Mesodermal cell (in vitro differentiated cells): ENCODE results near the gene HOMER1.

Source experiments
- H3K27ac ChIP-seq: 2 replicates; pipeline ENCODE4 v1.7.0; 2013; ENCODE audit warnings: mild to moderate bottlenecking, low read depth, low read length, moderate library complexity; ENCODE audit not compliant: severe bottlenecking
- H3K36me3 ChIP-seq: 2 replicates; pipeline ENCODE4 v1.7.1; 2013; ENCODE audit warnings: mild to moderate bottlenecking, low read length, moderate library complexity; ENCODE audit not compliant: control insufficient read depth, insufficient read depth
- H3K4me1 ChIP-seq: one replicate; pipeline ENCODE4 v1.7.1; 2013; ENCODE audit warnings: mild to moderate bottlenecking, low read length; ENCODE audit not compliant: insufficient read depth, control insufficient read depth, poor library complexity, severe bottlenecking
- H3K4me3 ChIP-seq: 2 replicates; pipeline ENCODE4 v1.7.0; 2013; ENCODE audit warnings: low read length, control low read depth, mild to moderate bottlenecking; ENCODE audit not compliant: insufficient read depth, poor library complexity, severe bottlenecking; ENCODE audit errors: extremely low read depth
- H3K9me3 ChIP-seq: 2 replicates; pipeline ENCODE4 v1.7.1; 2013; ENCODE audit warnings: mild to moderate bottlenecking, low read length, moderate library complexity; ENCODE audit not compliant: control insufficient read depth
- WGBS, 2 experiments: methylation state at CpG; one replicate each; pipeline ENCODE4 v1.1.5; 2013; ENCODE audit warnings: missing lambda C conversion rate in 2 of 2; ENCODE audit not compliant: insufficient coverage in 2 of 2; 5-methylcytosine and 5-hydroxymethylcytosine counted together

HOMER1 gene

GRCh38 chr5:79488775-79489174 is 25.2 kb downstream of the HOMER1 start:
- H3K9me3 ChIP-seq, result no peaks in the 10 kb centered on the region
- H3K36me3 ChIP-seq, result no peaks in the 10 kb centered on the region
- H3K4me1 ChIP-seq, result peaks cover 3% of the 10 kb centered on the region
- no peak overlapping the region for H3K27ac ChIP-seq
- no peak overlapping the region for H3K4me3 ChIP-seq

- Histone ChIP-seq H3K36me3 (no peaks in the 10 kb centered on the region), H3K4me3 (no peak overlapping the region), H3K9me3 (no peaks in the 10 kb centered on the region), H3K4me1 (no peaks in the 10 kb centered on the region), H3K27ac (no peak overlapping the region)
- 100% methylated on average over 1 of the region's 3 CpGs; no CpG with 5 or more reads in 1 of the 2 experiments for WGBS, 2 experiments
Measured at GRCh38 chr5:79488058-79488457, 25.9 kb downstream of the HOMER1 start.

GRCh38 chr5:79487251-79487650 is 26.7 kb downstream of the HOMER1 start:
- Histone ChIP-seq H3K27ac (no peak overlapping the region), H3K36me3 (no peaks in the 10 kb centered on the region)

GRCh38 chr5:79486116-79486515 is 27.8 kb downstream of the HOMER1 start:
- H3K9me3 ChIP-seq, result no peaks in the 10 kb centered on the region
- no peaks in the 10 kb centered on the region for H3K36me3 ChIP-seq
- no peaks in the 10 kb centered on the region for H3K4me1 ChIP-seq
- no peak overlapping the region for H3K27ac ChIP-seq
- WGBS, 2 experiments, result 80 to 100% methylated on average over 1 of the region's 2 CpGs
- no peak overlapping the region for H3K4me3 ChIP-seq

More at GRCh38 chr5:79487251-79487650, 26.7 kb downstream of the HOMER1 start:
- no peaks in the 10 kb centered on the region for H3K9me3 ChIP-seq
- no CpG with 5 or more reads among the region's 3 CpGs for WGBS, 2 experiments
- H3K4me3 ChIP-seq, result no peak overlapping the region
- no peaks in the 10 kb centered on the region for H3K4me1 ChIP-seq

- H3K36me3 ChIP-seq, result no peaks in the 10 kb centered on the region
- no peaks in the 10 kb centered on the region for H3K9me3 ChIP-seq
- H3K27ac ChIP-seq, result no peak overlapping the region
- WGBS, 2 experiments, result no CpG with 5 or more reads among the region's 1 CpG
- no peaks in the 10 kb centered on the region for H3K4me1 ChIP-seq
- H3K4me3 ChIP-seq, result no peak overlapping the region
Measured at GRCh38 chr5:79484731-79485130, 29.2 kb downstream of the HOMER1 start.

- Histone ChIP-seq H3K27ac (no peak overlapping the region), H3K36me3 (no peaks in the 10 kb centered on the region), H3K4me1 (no peaks in the 10 kb centered on the region), H3K4me3 (no peak overlapping the region), H3K9me3 (no peaks in the 10 kb centered on the region)
- WGBS, 2 experiments, result 80 to 88% methylated on average over 1 of the region's 1 CpG
Measured at GRCh38 chr5:79481574-79481973, 32.4 kb downstream of the HOMER1 start.

DNA sequence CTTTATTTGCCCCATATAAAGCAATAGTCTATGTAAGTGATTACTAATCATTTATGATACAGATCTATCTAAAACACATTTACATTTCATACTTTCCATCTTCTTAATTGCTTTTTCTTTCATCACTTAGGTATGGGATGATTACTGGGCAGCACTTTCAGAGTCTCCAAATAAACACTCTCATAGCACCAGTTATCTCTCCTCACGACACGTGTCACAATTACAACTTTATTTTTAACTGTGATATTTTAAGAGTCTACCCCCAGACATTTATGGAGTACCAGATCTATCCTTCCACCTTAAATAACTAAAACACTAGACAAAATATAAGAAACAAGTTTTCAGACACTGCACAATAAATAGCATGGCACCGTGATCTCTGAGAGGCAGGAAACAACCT is 32.9 kb downstream of the HOMER1 start:
- H3K4me3 ChIP-seq, result no peak overlapping the region
- no peaks in the 10 kb centered on the region for H3K9me3 ChIP-seq
- H3K36me3 ChIP-seq, result no peaks in the 10 kb centered on the region
- no peak overlapping the region for H3K27ac ChIP-seq
- 100% methylated on average over 2 of the region's 3 CpGs; no CpG with 5 or more reads in 1 of the 2 experiments for WGBS, 2 experiments
- no peaks in the 10 kb centered on the region for H3K4me1 ChIP-seq

DNA sequence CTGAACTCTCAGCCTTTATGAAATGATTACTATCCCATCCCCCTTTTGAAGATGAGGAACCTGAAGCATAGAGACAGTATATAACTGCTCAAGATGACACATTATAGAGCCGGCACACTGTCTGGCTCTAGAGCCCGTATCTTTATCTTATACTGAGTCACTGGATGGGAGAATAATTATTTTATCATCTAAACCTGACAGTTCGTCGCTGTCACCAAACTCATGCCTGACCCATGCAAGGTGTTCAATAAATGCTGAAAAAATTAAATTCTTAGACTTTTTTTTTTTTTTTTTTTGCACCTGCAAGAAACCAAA is 38.8 kb downstream of the HOMER1 start:
- Histone ChIP-seq H3K4me1 (no peaks in the 10 kb centered on the region), H3K36me3 (no peaks in the 10 kb centered on the region), H3K4me3 (no peak overlapping the region), H3K9me3 (no peaks in the 10 kb centered on the region), H3K27ac (no peak overlapping the region)
- 84% methylated on average over 2 of the region's 4 CpGs; no CpG with 5 or more reads in 1 of the 2 experiments for WGBS, 2 experiments

DNA sequence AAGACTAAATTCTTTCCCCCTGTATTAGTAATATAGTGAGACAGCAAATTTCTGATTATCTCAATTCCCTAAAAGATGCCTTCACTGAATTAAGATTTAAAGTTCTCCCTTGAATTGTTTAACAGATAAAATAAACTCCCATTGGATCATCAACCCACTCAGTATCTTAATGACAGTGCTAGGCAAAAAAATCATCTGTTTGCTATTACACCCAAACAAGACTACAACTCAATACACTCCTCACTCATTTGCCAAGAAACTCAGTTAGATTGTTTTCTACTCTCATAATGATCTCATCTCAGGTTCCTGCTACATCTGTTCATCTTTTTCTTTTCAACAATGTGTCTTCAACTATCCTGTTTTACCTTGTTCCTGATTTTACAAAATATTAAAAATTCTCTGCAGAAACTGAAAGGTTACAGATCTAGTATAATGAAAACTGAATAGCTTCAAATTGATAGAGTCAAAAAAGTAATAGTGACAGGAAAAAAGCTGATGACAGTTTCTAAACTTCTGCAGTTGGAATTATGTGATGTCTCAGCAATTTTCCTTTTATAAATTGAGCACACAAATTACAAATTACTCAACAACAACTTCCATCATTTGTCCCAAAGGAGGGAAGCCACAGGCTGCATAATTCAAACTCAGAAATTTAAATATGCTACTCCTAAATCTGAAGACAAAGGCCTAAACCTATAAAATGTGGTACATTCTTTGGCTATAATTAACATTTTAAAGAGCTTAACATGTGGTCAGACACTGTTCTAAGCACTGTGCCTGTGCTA is 39.4 kb downstream of the HOMER1 start:
- Histone ChIP-seq H3K9me3 (no peaks in the 10 kb centered on the region), H3K27ac (no peak overlapping the region), H3K36me3 (no peaks in the 10 kb centered on the region), H3K4me3 (no peak overlapping the region), H3K4me1 (no peaks in the 10 kb centered on the region)

DNA sequence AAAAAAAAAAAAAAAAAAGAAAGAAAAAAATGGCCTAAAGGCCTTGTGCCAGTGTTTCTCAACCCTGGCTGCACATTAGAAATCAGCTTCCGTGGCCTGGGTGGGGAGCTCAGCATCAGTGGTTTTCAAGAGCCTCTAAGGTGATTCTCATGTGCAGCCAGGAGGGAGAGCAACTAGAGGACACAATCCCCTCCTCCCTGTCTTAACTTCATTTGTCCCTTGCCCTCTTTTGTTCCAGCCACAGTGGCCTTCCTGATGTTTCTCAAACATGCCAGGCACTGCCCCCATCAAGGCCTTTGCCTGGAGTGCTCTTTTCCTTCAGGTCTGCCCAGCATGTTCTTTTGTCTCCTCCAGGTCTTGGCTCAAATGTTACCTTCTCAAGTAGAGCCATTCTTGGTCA is 42.4 kb downstream of the HOMER1 start:
- 100% methylated on average over 1 of the region's 1 CpG; no CpG with 5 or more reads in 1 of the 2 experiments for WGBS, 2 experiments
- no peak overlapping the region for H3K27ac ChIP-seq
- H3K36me3 ChIP-seq, result no peaks in the 10 kb centered on the region
- H3K4me3 ChIP-seq, result no peak overlapping the region
- H3K9me3 ChIP-seq, result no peaks in the 10 kb centered on the region
- no peaks in the 10 kb centered on the region for H3K4me1 ChIP-seq

- no peaks in the 10 kb centered on the region for H3K36me3 ChIP-seq
- H3K4me3 ChIP-seq, result no peak overlapping the region
- WGBS, 2 experiments, result 91 to 94% methylated on average over 3 to 4 of the region's 6 CpGs
- H3K27ac ChIP-seq, result no peak overlapping the region
- peaks cover 6% of the 10 kb centered on the region for H3K4me1 ChIP-seq
- H3K9me3 ChIP-seq, result no peaks in the 10 kb centered on the region
Measured at GRCh38 chr5:79464695-79465332, 49.1 kb downstream of the HOMER1 start.
